Bronchial smooth muscle cell (primary cell): ENCODE measurements around the gene OR51S1. TPM values are rescaled to one million over a fixed set of nuclear protein-coding genes. Genes with fewer than 3 reads are reported as not detected.

Experiments used
- total RNA-seq: library from RNA; depleted of rRNA; stranded (reverse); fragments of >200 nt; gene quantifications from 2 replicates; pipeline ENCODE4 v1.2.1, GENCODE V29; 2014

OR51S1 gene
- total RNA-seq, result not detected in 2 replicates

GRCh38 chr11:4848908-4849532 is at the start of gene OR51S1:
Gene OR51S1, minus strand, starts transcription at chr11:4849208. Its CDS starts 0 bp downstream, at chr11:4849208.

GRCh38 chr11:4881860-4882500 is 33.0 kb upstream of the OR51S1 start, which contains the start of gene OR51T1:
Gene OR51T1, plus strand, starts transcription at chr11:4881900. Its CDS starts 0 bp downstream, at chr11:4881900.

GRCh38 chr11:4821021-4821420 is 28.0 kb downstream of the OR51S1 start, which contains the start of gene OR51F2:
Gene OR51F2, plus strand, starts transcription at chr11:4821321. Its CDS starts 101 bp downstream, at chr11:4821422.

GRCh38 chr11:4804280-4804679 is 44.7 kb downstream of the OR51S1 start, which contains the start of gene OR52R1:
Gene OR52R1, minus strand, starts transcription at chr11:4804380. Its CDS starts 0 bp downstream, at chr11:4804380.

Other genes with a start within 250 kb of the OR51S1 start
- gene TRIM68, start 241.0 kb downstream of the OR51S1 start, total RNA-seq, result 7.9 and 10.5 TPM in 2 replicates
- gene OR51D1, start 211.7 kb downstream of the OR51S1 start, total RNA-seq, result not detected in 2 replicates
- gene OR51E1, start 205.2 kb downstream of the OR51S1 start, total RNA-seq, result not detected in 2 replicates
- gene OR51E2, start 151.4 kb downstream of the OR51S1 start, total RNA-seq, result under 0.01 TPM in 1 of 2 replicates, not detected in the other
- not detected in 2 replicates for gene MMP26, start 144.4 kb downstream of the OR51S1 start, total RNA-seq
- not detected in 2 replicates for gene OR51F1, start 79.3 kb downstream of the OR51S1 start, total RNA-seq
- gene OR52R1, start 44.8 kb downstream of the OR51S1 start, total RNA-seq, result not detected in 2 replicates
- not detected in 2 replicates for gene OR51F2, start 27.9 kb downstream of the OR51S1 start, total RNA-seq
- gene OR51T1, start 32.7 kb upstream of the OR51S1 start, total RNA-seq, result not detected in 2 replicates
- gene OR51A7, start 54.6 kb upstream of the OR51S1 start, total RNA-seq, result not detected in 2 replicates
- gene OR51G2, start 70.1 kb upstream of the OR51S1 start, total RNA-seq, result not detected in 2 replicates
- not detected in 2 replicates for gene OR51G1, start 75.1 kb upstream of the OR51S1 start, total RNA-seq
- not detected in 2 replicates for gene OR51A4, start 98.4 kb upstream of the OR51S1 start, total RNA-seq
- not detected in 2 replicates for gene OR51A2, start 106.5 kb upstream of the OR51S1 start, total RNA-seq
- gene OR51L1, start 145.6 kb upstream of the OR51S1 start, total RNA-seq, result not detected in 2 replicates
- not detected in 2 replicates for gene OR52J3, start 197.3 kb upstream of the OR51S1 start, total RNA-seq
- not detected in 2 replicates for gene OR52E2, start 210.4 kb upstream of the OR51S1 start, total RNA-seq
- gene OR52E1, start 220.4 kb upstream of the OR51S1 start, total RNA-seq, result 0.16 TPM in 1 of 2 replicates, not detected in the other